SK-N-SH treated with all-trans-retinoic acid at 6 μM for 48 hours (cell line): Measurements from ENCODE around the gene VPS35L.

Experiments
- ATAC-seq: fragments of 200-7000 bp; cut with Tn5 transposase; 3 replicates; pipeline ENCODE4 v1.9.1; 2020; ENCODE audit warnings: mild to moderate bottlenecking, moderate library complexity
- ARNTL ChIP-seq: fragments of 450-650 bp; formaldehyde crosslinking; IDR thresholded peaks from 2 replicates; pipeline ENCODE4 v1.5.0; 2020; ENCODE audit warnings: low read depth, mild to moderate bottlenecking, moderate library complexity, borderline replicate concordance
- BACH2 ChIP-seq: fragments of 250-450 bp; sonication (Bioruptor Pico); IDR thresholded peaks from 2 replicates; pipeline ENCODE4 v1.9.0; 2021; ENCODE audit warnings: mild to moderate bottlenecking, borderline replicate concordance
- CREB5 ChIP-seq: fragments of 250-450 bp; sonication (Bioruptor Pico); IDR thresholded peaks from 2 replicates; pipeline ENCODE4 v1.5.1; 2020; ENCODE audit warnings: low read depth, mild to moderate bottlenecking, moderate library complexity
- CSDC2 ChIP-seq: fragments of 250-450 bp; sonication (Bioruptor Pico); IDR thresholded peaks from 2 replicates; pipeline ENCODE4 v1.5.0; 2020; ENCODE audit warnings: mild to moderate bottlenecking, moderate library complexity
- CSRNP3 ChIP-seq: fragments of 250-450 bp; sonication (Bioruptor Pico); IDR thresholded peaks from 2 replicates; pipeline ENCODE4 v1.5.1; 2021; ENCODE audit warnings: mild to moderate bottlenecking, moderate library complexity
- ESRRG ChIP-seq: fragments of 250-450 bp; sonication (Bioruptor Pico); IDR thresholded peaks from 2 replicates; pipeline ENCODE4 v1.6.1; 2021; ENCODE audit warnings: mild to moderate bottlenecking
- GLIS3 ChIP-seq: fragments of 250-450 bp; sonication (Bioruptor Pico); IDR thresholded peaks from 2 replicates; pipeline ENCODE4 v1.5.0; 2020; ENCODE audit warnings: mild to moderate bottlenecking, moderate library complexity
- ISL1 ChIP-seq: fragments of 250-450 bp; sonication (Bioruptor Pico); IDR thresholded peaks from 2 replicates; pipeline ENCODE4 v2.1.2; 2022; ENCODE audit warnings: mild to moderate bottlenecking, moderate library complexity
- OSR1 ChIP-seq: fragments of 250-450 bp; sonication (Bioruptor Pico); IDR thresholded peaks from 2 replicates; pipeline ENCODE4 v1.8.0; 2022; ENCODE audit warnings: moderate library complexity, mild to moderate bottlenecking, inconsistent platforms
- PATZ1 ChIP-seq: fragments of 250-450 bp; sonication (Bioruptor Pico); IDR thresholded peaks from 2 replicates; pipeline ENCODE4 v1.8.0; 2020; ENCODE audit warnings: mild to moderate bottlenecking, moderate library complexity, borderline replicate concordance
- PPARA ChIP-seq: fragments of 250-450 bp; sonication (Bioruptor Pico); IDR thresholded peaks from 2 replicates; pipeline ENCODE4 v1.5.0; 2020; ENCODE audit warnings: mild to moderate bottlenecking, borderline replicate concordance
- RARB ChIP-seq: fragments of 250-450 bp; sonication (Bioruptor Pico); IDR thresholded peaks from 2 replicates; pipeline ENCODE4 v1.8.0; 2021; ENCODE audit warnings: mild to moderate bottlenecking, moderate library complexity
- SNAI2 ChIP-seq: fragments of 250-450 bp; sonication (Bioruptor Pico); IDR thresholded peaks from 2 replicates; pipeline ENCODE4 v1.5.0; 2020; ENCODE audit warnings: mild to moderate bottlenecking, moderate library complexity
- TCF4 ChIP-seq: fragments of 250-450 bp; sonication (Bioruptor Pico); IDR thresholded peaks from 2 replicates; pipeline ENCODE4 v1.8.0; 2021; ENCODE audit warnings: mild to moderate bottlenecking, moderate library complexity, borderline replicate concordance
- TOX ChIP-seq: fragments of 250-450 bp; sonication (Bioruptor Pico); IDR thresholded peaks from 2 replicates; pipeline ENCODE4 v1.8.0; 2021; ENCODE audit warnings: mild to moderate bottlenecking, moderate library complexity, borderline replicate concordance
- TSHZ2 ChIP-seq: fragments of 250-450 bp; sonication (Bioruptor Pico); IDR thresholded peaks from 2 replicates; pipeline ENCODE4 v1.5.0; 2020; ENCODE audit warnings: mild to moderate bottlenecking, moderate library complexity
- ZC3H10 ChIP-seq: fragments of 250-450 bp; sonication (Bioruptor Pico); IDR thresholded peaks from 2 replicates; pipeline ENCODE4 v1.5.1; 2021; ENCODE audit warnings: mild to moderate bottlenecking, moderate library complexity
- ZFP3 ChIP-seq: fragments of 250-450 bp; sonication (Bioruptor Pico); IDR thresholded peaks from 2 replicates; pipeline ENCODE4 v1.5.0; 2020; ENCODE audit warnings: mild to moderate bottlenecking, moderate library complexity
- ZFP30 ChIP-seq: fragments of 450-650 bp; formaldehyde crosslinking; IDR thresholded peaks from 2 replicates; pipeline ENCODE4 v1.5.0; 2022; ENCODE audit warnings: mild to moderate bottlenecking, moderate library complexity
- ZNF565 ChIP-seq: fragments of 450-650 bp; formaldehyde crosslinking; conservative IDR thresholded peaks from 2 replicates; pipeline ENCODE4 v1.5.0; 2020; ENCODE audit warnings: low read depth, mild to moderate bottlenecking, moderate library complexity
- ZNF70 ChIP-seq: fragments of 450-650 bp; formaldehyde crosslinking; IDR thresholded peaks from 2 replicates; pipeline ENCODE4 v1.5.0; 2020; ENCODE audit warnings: mild to moderate bottlenecking, moderate library complexity
- ZNF8 ChIP-seq: fragments of 450-650 bp; formaldehyde crosslinking; IDR thresholded peaks from 2 replicates; pipeline ENCODE4 v1.5.0; 2020; ENCODE audit warnings: mild to moderate bottlenecking, moderate library complexity

VPS35L gene

GRCh38 chr16:19701091-19701490, 145.6 kb downstream of the VPS35L start:
- ATAC-seq = peak; percentile 80
- TF ChIP-seq TOX (CRISPR knock-in tag) (peak; percentile 87), ZC3H10 (CRISPR knock-in tag) (peak; percentile 71; the same call in 1 of the 2 replicates), GLIS3 (CRISPR knock-in tag) (no peak)
- TF ChIP-seq, all 23 proteins: peak for 2

GRCh38 chr16:19703172-19703889, 147.8 kb downstream of the VPS35L start:
- TF ChIP-seq ZFP3 (CRISPR knock-in tag) = no peak
- no peak for ATAC-seq

- no peak for TF ChIP-seq CSDC2 (CRISPR knock-in tag)
- TF ChIP-seq BACH2 (CRISPR knock-in tag) = no peak
- TF ChIP-seq PPARA (CRISPR knock-in tag) = no peak
- no peak for TF ChIP-seq TCF4
- no peak for TF ChIP-seq SNAI2 (CRISPR knock-in tag)
- no peak for TF ChIP-seq RARB
- no peak for TF ChIP-seq ZC3H10 (CRISPR knock-in tag)
- TF ChIP-seq ARNTL (CRISPR knock-in tag) = no peak
- no peak for TF ChIP-seq TSHZ2 (CRISPR knock-in tag)
- TF ChIP-seq ESRRG (CRISPR knock-in tag) = no peak
- no peak for TF ChIP-seq CREB5 (CRISPR knock-in tag)
- no peak for TF ChIP-seq ISL1 (CRISPR knock-in tag)
- no peak for TF ChIP-seq ZFP30 (CRISPR knock-in tag)
- ATAC-seq = no peak
Measured at GRCh38 chr16:19704321-19705145, 149.0 kb downstream of the VPS35L start.

GRCh38 chr16:19705146-19705501, 149.6 kb downstream of the VPS35L start:
- no peak for TF ChIP-seq ZNF565 (CRISPR knock-in tag)
- no peak for TF ChIP-seq PATZ1 (CRISPR knock-in tag)
- no peak for TF ChIP-seq PPARA (CRISPR knock-in tag)
- no peak for TF ChIP-seq ZNF8 (CRISPR knock-in tag)
- TF ChIP-seq ISL1 (CRISPR knock-in tag) = no peak
- TF ChIP-seq ZC3H10 (CRISPR knock-in tag) = no peak
- no peak for TF ChIP-seq ESRRG (CRISPR knock-in tag)
- no peak for TF ChIP-seq ZFP30 (CRISPR knock-in tag)
- TF ChIP-seq RARB = no peak
- no peak for TF ChIP-seq ZFP3 (CRISPR knock-in tag)
- no peak for TF ChIP-seq SNAI2 (CRISPR knock-in tag)
- no peak for TF ChIP-seq TOX (CRISPR knock-in tag)
- TF ChIP-seq ZNF70 (CRISPR knock-in tag) = no peak
- ATAC-seq = no peak

GRCh38 chr16:19705843-19706242, 150.3 kb downstream of the VPS35L start:
- ATAC-seq = no peak
- no peak for TF ChIP-seq ZNF70 (CRISPR knock-in tag)
- TF ChIP-seq ZNF8 (CRISPR knock-in tag) = no peak
- no peak for TF ChIP-seq CSRNP3 (CRISPR knock-in tag)
- no peak for TF ChIP-seq ZC3H10 (CRISPR knock-in tag)
- TF ChIP-seq ISL1 (CRISPR knock-in tag) = no peak
- no peak for TF ChIP-seq CSDC2 (CRISPR knock-in tag)
- TF ChIP-seq TCF4 = no peak
- no peak for TF ChIP-seq SNAI2 (CRISPR knock-in tag)
- no peak for TF ChIP-seq ZFP3 (CRISPR knock-in tag)
- TF ChIP-seq RARB = no peak
- TF ChIP-seq ZNF565 (CRISPR knock-in tag) = no peak
- no peak for TF ChIP-seq ZFP30 (CRISPR knock-in tag)
- TF ChIP-seq OSR1 = no peak
- TF ChIP-seq ARNTL (CRISPR knock-in tag) = no peak
- no peak for TF ChIP-seq PATZ1 (CRISPR knock-in tag)
